ENCODE data around the gene ARHGEF1.
"Not testable (repeated sequence)": the region's sequence is repeated elsewhere in the genome, so short reads cannot be mapped to it uniquely, and the experiment has no call there.

ARHGEF1 gene

DNA sequence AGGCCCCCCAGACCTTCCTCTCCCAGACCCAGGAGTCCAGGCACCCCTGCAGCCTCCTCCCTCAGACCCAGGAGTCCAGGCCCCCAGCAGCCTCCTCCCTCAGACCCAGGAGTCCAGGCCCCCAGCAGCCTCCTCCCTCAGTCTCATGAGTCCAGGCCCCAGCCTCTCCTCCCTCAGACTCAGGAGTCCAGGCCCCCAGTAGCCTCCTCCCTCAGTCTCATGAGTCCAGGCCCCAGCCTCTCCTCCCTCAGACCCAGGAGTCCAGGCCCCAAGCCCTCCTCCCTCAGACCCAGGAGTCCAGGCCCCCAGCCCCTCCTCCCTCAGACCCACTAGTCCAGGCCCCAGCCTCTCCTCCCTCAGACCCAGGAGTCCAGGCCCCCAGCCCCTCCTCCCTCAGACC, 56.2 kb downstream of the ARHGEF1 start:
- not testable (repeated sequence) for DNase-seq (ENCODE audit: low read depth); H3K4me3 ChIP-seq (ENCODE audit: low read depth, low read length)

- DNase-seq (ENCODE audit: low read depth), result no peak
- H3K4me3 ChIP-seq (ENCODE audit: low read depth, low read length), result peak overlapping the region; percentile 58
These were observed 57.1 kb downstream of the ARHGEF1 start for GRCh38 chr19:41939861-41940730.

- peak overlapping the region; percentile 58 for H3K4me3 ChIP-seq (ENCODE audit: low read depth, low read length)
- DNase-seq (ENCODE audit: low read depth), result no peak
These were observed 57.9 kb downstream of the ARHGEF1 start for GRCh38 chr19:41940731-41941409.

DNA sequence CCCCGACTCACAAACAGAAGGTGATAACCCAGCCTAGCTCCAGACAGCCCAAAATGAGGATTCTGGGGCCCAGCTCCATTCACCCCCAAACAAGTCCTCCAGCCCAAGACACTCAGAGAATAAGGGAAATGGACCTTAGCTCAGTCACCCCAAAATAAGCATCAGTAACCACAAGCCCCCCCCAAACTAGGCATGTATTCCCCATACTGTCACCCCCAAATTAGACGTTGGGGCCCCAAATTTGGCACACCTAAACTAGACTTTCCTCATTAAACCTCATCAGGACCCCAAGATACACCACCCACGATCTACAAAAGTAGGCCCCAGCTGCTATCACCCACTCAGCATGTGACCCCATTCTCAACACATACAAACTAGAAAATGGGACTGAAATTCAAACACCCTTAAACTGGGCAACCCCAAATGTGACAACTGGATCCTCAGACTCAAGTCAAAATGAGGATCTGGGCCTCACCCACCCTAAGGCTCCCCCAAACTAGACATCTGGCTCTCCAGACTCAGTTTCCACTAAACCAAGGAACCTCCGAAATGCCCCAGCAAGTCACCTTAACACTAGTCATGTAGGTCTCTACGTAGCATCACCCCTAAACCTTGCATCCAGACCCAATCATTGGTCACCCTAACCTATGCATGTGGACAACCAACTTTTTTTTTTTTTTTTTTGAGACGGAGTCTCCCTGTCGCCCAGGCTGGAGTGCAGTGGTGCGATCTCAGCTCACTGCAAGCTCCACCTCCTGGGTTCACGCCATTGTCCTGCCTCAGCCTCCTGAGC, 58.6 kb downstream of the ARHGEF1 start:
- no peak overlapping the region for H3K4me3 ChIP-seq (ENCODE audit: low read depth, low read length)
- no peak for DNase-seq (ENCODE audit: low read depth)

DNA sequence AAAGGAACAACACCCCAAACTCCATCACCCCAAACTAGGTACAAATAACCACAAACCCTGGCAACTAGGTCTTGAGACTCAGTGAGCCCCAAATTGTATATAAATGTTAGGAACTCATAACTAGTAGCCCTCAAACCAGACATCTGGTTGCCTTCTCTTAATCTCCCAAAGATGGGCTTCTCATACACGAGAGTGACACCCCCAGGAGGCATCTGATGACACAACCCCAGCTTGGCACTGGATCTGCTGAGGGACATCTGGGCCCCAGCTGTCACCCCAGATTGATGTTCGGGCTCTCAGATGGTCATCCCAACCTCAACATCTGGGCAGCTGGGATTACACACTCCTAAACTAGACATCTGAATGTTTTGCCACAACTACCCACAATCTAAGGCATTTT, 61.4 kb downstream of the ARHGEF1 start:
- DNase-seq (ENCODE audit: low read depth), result no peak
- no peak overlapping the region for H3K4me3 ChIP-seq (ENCODE audit: low read depth, low read length)

DNA sequence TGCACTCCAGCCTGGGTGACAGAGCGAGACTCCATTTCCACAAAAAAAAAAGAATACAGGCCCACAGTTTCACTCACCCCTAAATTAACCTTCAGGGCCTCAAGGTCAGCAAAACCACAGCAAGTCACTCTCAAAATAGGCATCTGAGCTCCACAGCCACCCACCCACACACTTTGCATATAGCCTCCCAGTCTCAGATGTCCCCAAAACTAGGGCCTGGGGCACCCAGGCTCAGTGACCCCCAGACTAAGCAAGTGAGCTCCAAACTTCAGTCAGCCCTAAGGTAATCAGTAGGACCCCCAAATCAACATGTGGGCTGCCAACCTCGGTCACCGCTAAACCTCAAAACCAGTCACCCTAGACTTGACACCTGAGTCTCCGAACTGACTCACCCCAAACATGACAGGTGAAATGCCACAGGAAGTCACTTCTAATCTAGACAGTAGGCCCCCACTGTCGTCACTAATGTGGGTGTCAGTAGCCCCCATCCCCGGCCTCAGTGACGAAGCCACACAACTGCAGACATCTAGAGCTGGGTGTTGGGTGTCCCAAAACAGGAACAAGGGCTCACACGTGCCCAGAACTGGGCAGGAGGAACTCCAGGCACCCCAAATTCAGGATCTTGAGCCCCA, 62.3 kb downstream of the ARHGEF1 start:
- DNase-seq (ENCODE audit: low read depth), result no peak
- no peak overlapping the region for H3K4me3 ChIP-seq (ENCODE audit: low read depth, low read length)

GRCh38 chr19:41947091-41947490, 64.1 kb downstream of the ARHGEF1 start:
- no peak overlapping the region for H3K4me3 ChIP-seq (ENCODE audit: low read depth, low read length)
- no peak for DNase-seq (ENCODE audit: low read depth)

DNA sequence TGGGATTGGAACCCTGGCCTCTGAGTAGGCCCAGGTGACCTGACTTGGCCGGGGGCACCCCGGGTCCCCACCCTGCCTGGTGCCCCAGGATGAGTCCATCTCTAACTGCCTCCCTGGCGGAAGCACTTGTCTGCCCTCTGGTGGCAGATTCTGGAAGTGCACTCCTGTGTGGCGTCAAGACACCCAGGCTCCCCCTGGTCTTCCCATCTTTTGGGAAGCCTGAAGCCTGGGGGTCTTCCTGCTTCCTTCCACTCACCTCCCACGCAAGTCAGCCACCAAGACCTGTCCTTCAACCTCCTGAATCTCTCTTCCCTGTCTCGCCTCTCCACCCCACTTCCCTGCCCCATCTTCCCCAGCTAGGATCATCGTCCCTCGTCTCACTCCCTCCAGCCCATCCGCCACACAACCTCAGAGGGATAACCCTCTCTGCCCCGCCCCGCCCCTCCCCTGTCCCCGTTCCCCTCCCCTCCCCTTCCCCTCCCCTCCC, 68.7 kb downstream of the ARHGEF1 start:
- H3K4me3 ChIP-seq (ENCODE audit: low read depth, low read length), result no peak overlapping the region
- peak; percentile 16 for DNase-seq (ENCODE audit: low read depth)

- DNase-seq (ENCODE audit: low read depth), result no peak
- no peak overlapping the region for H3K4me3 ChIP-seq (ENCODE audit: low read depth, low read length)
These were observed 72.5 kb downstream of the ARHGEF1 start for GRCh38 chr19:41955521-41955920.

- DNase-seq (ENCODE audit: low read depth), result no peak
- H3K4me3 ChIP-seq (ENCODE audit: low read depth, low read length), result no peak overlapping the region
These were observed 73.6 kb downstream of the ARHGEF1 start for GRCh38 chr19:41956621-41957020.

Data from skeletal muscle cell (primary cell).